IMR-90 (cell line): ENCODE data around the gene CNOT6. TPM values are rescaled to one million over a fixed set of nuclear protein-coding genes. Genes with fewer than 3 reads are reported as not detected.

Experiments used
- ATAC-seq: fragments of 200-7000 bp; cut with Tn5 transposase; 2 replicates; pipeline ENCODE4 v1.9.1; 2020; ENCODE audit warnings: low read depth, mild to moderate bottlenecking, moderate library complexity
- BruUV-seq: library from RNA; stranded (reverse); fragments of 400-500 nt; replicated peaks from 2 replicates; lab custom pipeline; 2021; lab: Mats Ljungman, UMichigan
- CTCF ChIA-PET: fragments of 300-600 bp; formaldehyde crosslinking; extraction: SDS; loops from one replicate; lab custom pipeline; 2021; ENCODE audit warnings: antibody characterized with exemption; lab: Yijun Ruan, JAX
- POLR2A ChIA-PET: fragments of 300-600 bp; sonication (Branson Sonifier 250); formaldehyde crosslinking; loops from one replicate; lab custom pipeline; 2022; ENCODE audit warnings: antibody characterized with exemption; ENCODE audit not compliant: unreplicated experiment; lab: Charles Lee
- DNase-seq: peaks from one replicate; pipeline ENCODE4 v3.0.0; 2013
- H2AFZ ChIP-seq: replicated peaks from 2 replicates; pipeline ENCODE3; 2013; ENCODE audit warnings: low read length, mild to moderate bottlenecking; ENCODE audit not compliant: poor library complexity
- H2AK5ac ChIP-seq: 2 replicates; pipeline ENCODE4 v1.6.1; 2013; ENCODE audit warnings: low read depth, low read length, inconsistent platforms
- H2AK9ac ChIP-seq: replicated peaks from 2 replicates; pipeline ENCODE3; 2013; ENCODE audit warnings: mild to moderate bottlenecking, low read depth, low read length, moderate library complexity; ENCODE audit not compliant: poor library complexity
- H2BK120ac ChIP-seq: 2 replicates; pipeline ENCODE4 v1.6.1; 2013; ENCODE audit warnings: low read depth, low read length, inconsistent platforms
- H2BK15ac ChIP-seq: 3 replicates; pipeline ENCODE4 v1.6.1; 2013; ENCODE audit warnings: low read depth, low read length, inconsistent platforms
- H2BK20ac ChIP-seq: 2 replicates; pipeline ENCODE4 v1.6.1; 2013; ENCODE audit warnings: low read depth, mild to moderate bottlenecking, inconsistent platforms, low read length, moderate library complexity
- H2BK5ac ChIP-seq: 2 replicates; pipeline ENCODE4 v1.6.1; 2013; ENCODE audit warnings: mild to moderate bottlenecking, low read depth, low read length, inconsistent platforms; ENCODE audit not compliant: poor library complexity, severe bottlenecking
- H3K14ac ChIP-seq: replicated peaks from 2 replicates; pipeline ENCODE4 v1.6.1; 2013; ENCODE audit warnings: low read depth, low read length, inconsistent platforms
- H3K18ac ChIP-seq: 2 replicates; pipeline ENCODE4 v1.6.1; 2013; ENCODE audit warnings: low read depth, low read length, control low read depth
- H3K23ac ChIP-seq: 2 replicates; pipeline ENCODE4 v1.6.1; 2013; ENCODE audit warnings: low read depth, low read length, inconsistent platforms
- H3K27ac ChIP-seq: 2 replicates; pipeline ENCODE4 v1.5.1; 2013; ENCODE audit warnings: mild to moderate bottlenecking, control low read depth, low read length; ENCODE audit not compliant: insufficient read depth
- H3K27me3 ChIP-seq: 2 replicates; pipeline ENCODE4 v1.6.1; 2013; ENCODE audit warnings: low read length; ENCODE audit not compliant: control insufficient read depth, insufficient read depth
- H3K36me3 ChIP-seq: 2 replicates; pipeline ENCODE4 v1.6.1; 2013; ENCODE audit warnings: low read length, mixed read lengths; ENCODE audit not compliant: control insufficient read depth, insufficient read depth
- H3K4ac ChIP-seq: 2 replicates; pipeline ENCODE4 v1.6.1; 2013; ENCODE audit warnings: low read depth, low read length, inconsistent platforms
- H3K4me1 ChIP-seq: 2 replicates; pipeline ENCODE4 v1.6.1; 2013; ENCODE audit warnings: low read length, mixed read lengths; ENCODE audit not compliant: control insufficient read depth, insufficient read depth
- H3K4me2 ChIP-seq: 2 replicates; pipeline ENCODE4 v1.6.1; 2013; ENCODE audit warnings: low read depth, mild to moderate bottlenecking, control low read depth, low read length, moderate library complexity
- H3K4me3 ChIP-seq: 2 replicates; pipeline ENCODE4 v1.5.1; 2013; ENCODE audit warnings: low read depth, mild to moderate bottlenecking, control low read depth, low read length, moderate library complexity; ENCODE audit not compliant: insufficient read depth
- H3K56ac ChIP-seq: 2 replicates; pipeline ENCODE4 v1.6.1; 2013; ENCODE audit warnings: low read length, inconsistent platforms; ENCODE audit not compliant: insufficient read depth; ENCODE audit errors: extremely low read depth
- H3K79me1 ChIP-seq, 2 experiments: 2 replicates each; pipeline ENCODE4 v1.6.1; 2013; ENCODE audit warnings: low read length in 2 of 2, inconsistent platforms in 1 of 2, low read depth in 1 of 2
- H3K9ac ChIP-seq: 2 replicates; pipeline ENCODE4 v1.6.1; 2013; ENCODE audit warnings: low read depth, low read length, control low read depth
- H3K9me1 ChIP-seq: 2 replicates; pipeline ENCODE4 v1.6.1; 2013; ENCODE audit warnings: low read length, inconsistent platforms; ENCODE audit not compliant: insufficient read depth
- H3K9me3 ChIP-seq: 2 replicates; pipeline ENCODE4 v1.6.1; 2013; ENCODE audit warnings: low read length; ENCODE audit not compliant: control insufficient read depth, insufficient read depth
- H4K20me1 ChIP-seq: 2 replicates; pipeline ENCODE4 v1.6.1; 2013; ENCODE audit warnings: low read length, inconsistent platforms; ENCODE audit not compliant: insufficient read depth
- H4K5ac ChIP-seq: 2 replicates; pipeline ENCODE4 v1.6.1; 2013; ENCODE audit warnings: mild to moderate bottlenecking, low read depth, low read length, control low read depth
- H4K8ac ChIP-seq, 2 experiments: 2 replicates each; pipeline ENCODE4 v1.6.1; 2013; ENCODE audit warnings: low read depth in 2 of 2, low read length in 2 of 2, control low read depth in 1 of 2, inconsistent platforms in 1 of 2
- H4K91ac ChIP-seq: 2 replicates; pipeline ENCODE4 v1.6.1; 2013; ENCODE audit warnings: low read depth, low read length, inconsistent platforms; ENCODE audit not compliant: insufficient read depth
- BHLHE40 ChIP-seq: fragments of 150-350 bp; IDR thresholded peaks from 2 replicates; pipeline ENCODE4 v1.6.1; 2016; ENCODE audit warnings: mild to moderate bottlenecking, low read depth, low read length
- CEBPB ChIP-seq: IDR thresholded peaks from 2 replicates; pipeline ENCODE4 v1.6.1; 2012; ENCODE audit warnings: low read depth, low read length, improper control_type of control experiment
- CHD1 ChIP-seq: IDR thresholded peaks from 2 replicates; pipeline ENCODE4 v1.6.1; 2012; ENCODE audit warnings: low read depth, low read length, improper control_type of control experiment
- MXI1 ChIP-seq: IDR thresholded peaks from 2 replicates; pipeline ENCODE4 v1.6.1; 2012; ENCODE audit warnings: low read depth, mild to moderate bottlenecking, low read length, moderate library complexity, borderline replicate concordance
- POLR2A ChIP-seq: IDR thresholded peaks from 2 replicates; pipeline ENCODE4 v1.6.1; 2012; ENCODE audit warnings: mild to moderate bottlenecking, low read depth, low read length
- RAD21 ChIP-seq: IDR thresholded peaks from 2 replicates; pipeline ENCODE4 v1.6.1; 2012; ENCODE audit warnings: low read length, improper control_type of control experiment
- RFX5 ChIP-seq: IDR thresholded peaks from 2 replicates; pipeline ENCODE4 v1.8.0; 2012; ENCODE audit warnings: low read depth, mild to moderate bottlenecking, low read length, moderate library complexity
- WGBS, 2 experiments: methylation state at CpG; one replicate each; pipeline versions ENCODE4 v1.1.5 to v1.1.7; 2013; ENCODE audit warnings: missing lambda C conversion rate in 2 of 2; ENCODE audit not compliant: insufficient read length in 1 of 2; ENCODE audit errors: extremely low coverage in 2 of 2; 5-methylcytosine and 5-hydroxymethylcytosine counted together
- dilution Hi-C: fragments of 300-500 bp; cut with HindIII; formaldehyde crosslinking; loops from one replicate; pipeline ENCODE4 v1.14.3; 2018; ENCODE audit warnings: low sequenced_read_pairs; ENCODE audit not compliant: unreplicated experiment
- in situ Hi-C: fragments of 300-500 bp; cut with MboI; formaldehyde crosslinking; loops from 3 replicates; pipeline ENCODE4 v1.14.3; 2019; ENCODE audit warnings: low sequenced_read_pairs, inconsistent platforms, mixed read lengths
- intact Hi-C: fragments of 100-400 bp; cut with micrococcal nuclease; formaldehyde crosslinking; loops from 2 replicates; pipeline ENCODE4 v1.10.0; 2022
- polyA plus RNA-seq, 3 experiments: library from polyadenylated mRNA; depleted of rRNA; stranded (reverse); fragments of >200 nt; gene quantifications; 2 replicates each; pipeline ENCODE4 v1.2.3, GENCODE V29; 2012; ENCODE audit warnings: low replicate concordance in 1 of 3
- total RNA-seq: library from RNA; depleted of rRNA; stranded (reverse); fragments of >200 nt; gene quantifications from 2 replicates; pipeline ENCODE4 v1.2.3, GENCODE V29; 2012
- TF ChIP-seq, protein P1 (sequence below): fragments of 150-350 bp; IDR thresholded peaks from 2 replicates; pipeline ENCODE4 v1.6.1; 2017; ENCODE audit warnings: mild to moderate bottlenecking, antibody characterized with exemption, low read length, low read depth
- TF ChIP-seq, protein P2 (sequence below): fragments of 150-350 bp; IDR thresholded peaks from 2 replicates; pipeline ENCODE4 v1.6.1; 2016; ENCODE audit warnings: low read depth, mild to moderate bottlenecking, low read length, moderate library complexity, borderline replicate concordance

The CNOT6 gene
- total and polyA plus RNA-seq, 2 of the 4 experiments (the other 2 are of a cell fraction): 9.7 to 10.8 TPM

DNA sequence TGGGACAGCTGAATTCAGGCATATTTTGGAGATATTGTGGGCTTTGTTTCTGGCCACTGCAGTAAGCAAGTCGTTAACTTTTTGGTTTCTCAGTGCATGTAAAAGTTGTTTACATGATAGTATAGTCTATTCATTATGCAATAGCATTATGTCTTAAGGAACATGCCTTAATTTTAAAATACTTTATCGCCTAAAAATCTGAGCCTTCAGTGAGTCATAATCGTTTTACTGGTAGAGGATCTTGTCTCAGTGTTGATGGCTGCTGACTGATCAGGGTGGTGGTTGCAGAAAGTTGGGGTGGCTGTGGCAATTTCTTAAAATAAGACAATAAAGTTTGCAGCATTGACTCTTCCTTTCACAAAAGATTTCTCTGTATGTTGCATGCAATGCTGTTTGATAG, 92.0 kb downstream of the CNOT6 start:
- H3K56ac ChIP-seq: no peak overlapping the region
- no peak overlapping the region for H4K8ac ChIP-seq
- H3K14ac ChIP-seq: no peak overlapping the region
- TF ChIP-seq BHLHE40 (no peak), RAD21 (no peak), POLR2A (no peak), MXI1 (no peak), CHD1 (no peak), CEBPB (no peak), RFX5 (no peak)
- TF ChIP-seq, protein P1, sequence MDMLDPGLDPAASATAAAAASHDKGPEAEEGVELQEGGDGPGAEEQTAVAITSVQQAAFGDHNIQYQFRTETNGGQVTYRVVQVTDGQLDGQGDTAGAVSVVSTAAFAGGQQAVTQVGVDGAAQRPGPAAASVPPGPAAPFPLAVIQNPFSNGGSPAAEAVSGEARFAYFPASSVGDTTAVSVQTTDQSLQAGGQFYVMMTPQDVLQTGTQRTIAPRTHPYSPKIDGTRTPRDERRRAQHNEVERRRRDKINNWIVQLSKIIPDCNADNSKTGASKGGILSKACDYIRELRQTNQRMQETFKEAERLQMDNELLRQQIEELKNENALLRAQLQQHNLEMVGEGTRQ: no peak
- TF ChIP-seq, protein P2, sequence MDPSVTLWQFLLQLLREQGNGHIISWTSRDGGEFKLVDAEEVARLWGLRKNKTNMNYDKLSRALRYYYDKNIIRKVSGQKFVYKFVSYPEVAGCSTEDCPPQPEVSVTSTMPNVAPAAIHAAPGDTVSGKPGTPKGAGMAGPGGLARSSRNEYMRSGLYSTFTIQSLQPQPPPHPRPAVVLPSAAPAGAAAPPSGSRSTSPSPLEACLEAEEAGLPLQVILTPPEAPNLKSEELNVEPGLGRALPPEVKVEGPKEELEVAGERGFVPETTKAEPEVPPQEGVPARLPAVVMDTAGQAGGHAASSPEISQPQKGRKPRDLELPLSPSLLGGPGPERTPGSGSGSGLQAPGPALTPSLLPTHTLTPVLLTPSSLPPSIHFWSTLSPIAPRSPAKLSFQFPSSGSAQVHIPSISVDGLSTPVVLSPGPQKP: no peak
- no peak overlapping the region for H3K9ac ChIP-seq
- no peak overlapping the region for H3K27ac ChIP-seq
- H2AK5ac ChIP-seq: no peak overlapping the region
- no peak overlapping the region for H2BK20ac ChIP-seq
- no peaks in the 10 kb centered on the region for H3K79me1 ChIP-seq
- in situ Hi-C loops (no loop called here), dilution Hi-C loops (no loop called here), intact Hi-C loops (no loop called here)
- H3K4me3 ChIP-seq: no peak overlapping the region
- H4K20me1 ChIP-seq: no peaks in the 10 kb centered on the region
- H3K4ac ChIP-seq: no peak overlapping the region
- ATAC-seq (no peak), DNase-seq (no peak)
- H3K36me3 ChIP-seq: no peaks in the 10 kb centered on the region
- no peak overlapping the region for H4K5ac ChIP-seq
- no peaks in the 10 kb centered on the region for H3K9me3 ChIP-seq
- H3K9me1 ChIP-seq: no peaks in the 10 kb centered on the region
- H2AK9ac ChIP-seq: no peak overlapping the region
- no peak overlapping the region for H2AFZ ChIP-seq
- no peak overlapping the region for H3K23ac ChIP-seq
- ChIA-PET POLR2A (no interaction called here), CTCF (no interaction called here)
- peaks cover 29% of the 10 kb centered on the region for H3K27me3 ChIP-seq
- no CpG with 5 or more reads among the region's 3 CpGs for WGBS, 2 experiments
- BruUV-seq: no TSS peak
- H2BK15ac ChIP-seq: no peak overlapping the region
- H3K18ac ChIP-seq: no peak overlapping the region
- H4K91ac ChIP-seq: no peak overlapping the region
- H2BK5ac ChIP-seq: no peak overlapping the region
- H3K4me2 ChIP-seq: no peak overlapping the region
- no peak overlapping the region for H2BK120ac ChIP-seq
- H3K4me1 ChIP-seq: no peaks in the 10 kb centered on the region; the same call in 1 of the 2 replicates
